Activated CD4-positive, alpha-beta T cell treated with anti-CD3 and anti-CD28 coated beads, Interleukin-2, amount 10 ng/mL, durations not matched to agents 7 days and 5 days (primary cell): ENCODE data around the gene SLC27A2. TPM values are rescaled to one million over a fixed set of nuclear protein-coding genes. Genes with fewer than 3 reads are reported as not detected.
"Not testable (repeated sequence)": the region's sequence is repeated elsewhere in the genome, so short reads cannot be mapped to it uniquely, and the experiment has no call there.

Source experiments
- CTCF ChIA-PET: fragments of 350-600 bp; sonication (Branson Sonifier 250); formaldehyde crosslinking; loops from one replicate; lab custom pipeline; 2021; ENCODE audit warnings: antibody characterized with exemption; lab: Charles Lee
- POLR2A ChIA-PET: fragments of 350-600 bp; sonication (Branson Sonifier 250); formaldehyde crosslinking; loops from one replicate; lab custom pipeline; 2021; ENCODE audit warnings: antibody characterized with exemption; lab: Charles Lee
- DNase-seq: peaks from one replicate; pipeline ENCODE4 v3.0.0-alpha.2; 2020
- H3K27ac Mint-ChIP-seq: one replicate; pipeline ENCODE4 v1.8.0; 2021; ENCODE audit warnings: mild to moderate bottlenecking, moderate library complexity, mixed read lengths
- H3K27me3 Mint-ChIP-seq: one replicate; pipeline ENCODE4 v1.8.0; 2021; ENCODE audit warnings: mixed read lengths
- H3K36me3 Mint-ChIP-seq: one replicate; pipeline ENCODE4 v1.8.0; 2021; ENCODE audit warnings: low read depth, mixed read lengths
- H3K4me1 Mint-ChIP-seq: one replicate; pipeline ENCODE4 v1.8.0; 2021; ENCODE audit warnings: mixed read lengths
- H3K4me3 Mint-ChIP-seq: one replicate; pipeline ENCODE4 v1.8.0; 2021; ENCODE audit warnings: mild to moderate bottlenecking, moderate library complexity, mixed read lengths
- H3K9me3 Mint-ChIP-seq: one replicate; pipeline ENCODE4 v1.8.0; 2021; ENCODE audit warnings: mixed read lengths
- total RNA-seq, 2 experiments: library from RNA; stranded (reverse); gene quantifications; one replicate each; pipeline ENCODE4 v1.2.3, GENCODE V29; 2021

Gene SLC27A2
- total RNA-seq, 2 experiments from 2014 or later = 9.9 to 11.4 TPM

GRCh38 chr15:50145451-50145872, 36.5 kb upstream of the SLC27A2 start:
- DNase-seq = no peak
- H3K9me3 Mint-ChIP-seq = no peaks in the 10 kb centered on the region
- H3K4me3 Mint-ChIP-seq = no peak overlapping the region
- no peaks in the 10 kb centered on the region for H3K27me3 Mint-ChIP-seq
- peaks cover 14% of the 10 kb centered on the region for H3K4me1 Mint-ChIP-seq
- POLR2A ChIA-PET = no interaction called here
- CTCF ChIA-PET = interaction anchor here (0.6 to 1.0 kb wide), 4 partner anchors 18 to 1203 kb away, joined by 3 read pairs; no protein-coding TSS in a partner anchor
- no peak overlapping the region for H3K27ac Mint-ChIP-seq
- no peaks in the 10 kb centered on the region for H3K36me3 Mint-ChIP-seq

- Mint-ChIP-seq H3K36me3 (no peaks in the 10 kb centered on the region), H3K4me3 (no peak overlapping the region), H3K27me3 (no peaks in the 10 kb centered on the region), H3K27ac (no peak overlapping the region), H3K9me3 (no peaks in the 10 kb centered on the region), H3K4me1 (peaks cover 14% of the 10 kb centered on the region)
- CTCF ChIA-PET = no interaction called here
- POLR2A ChIA-PET = no interaction called here
- DNase-seq = no peak
These were observed 35.4 kb upstream of the SLC27A2 start for GRCh38 chr15:50146632-50147031.

- no peak for DNase-seq
- Mint-ChIP-seq H3K27ac (no peak overlapping the region), H3K27me3 (peaks cover 4% of the 10 kb centered on the region), H3K4me3 (no peak overlapping the region), H3K36me3 (no peaks in the 10 kb centered on the region), H3K9me3 (no peaks in the 10 kb centered on the region), H3K4me1 (peaks cover 14% of the 10 kb centered on the region)
- CTCF ChIA-PET = no interaction called here
- POLR2A ChIA-PET = no interaction called here
These were observed 33.5 kb upstream of the SLC27A2 start for GRCh38 chr15:50148362-50148963.

- ChIA-PET POLR2A (no interaction called here), CTCF (no interaction called here)
- no peaks in the 10 kb centered on the region for H3K9me3 Mint-ChIP-seq
- no peak overlapping the region for H3K27ac Mint-ChIP-seq
- no peaks in the 10 kb centered on the region for H3K36me3 Mint-ChIP-seq
- H3K27me3 Mint-ChIP-seq = peaks cover 4% of the 10 kb centered on the region
- no peak for DNase-seq
- H3K4me3 Mint-ChIP-seq = no peak overlapping the region
- H3K4me1 Mint-ChIP-seq = peaks cover 14% of the 10 kb centered on the region
These were observed 32.9 kb upstream of the SLC27A2 start for GRCh38 chr15:50149090-50149489.

GRCh38 chr15:50150349-50150748, 31.6 kb upstream of the SLC27A2 start:
- Mint-ChIP-seq H3K27ac (no peak overlapping the region), H3K4me3 (no peak overlapping the region), H3K9me3 (no peaks in the 10 kb centered on the region), H3K4me1 (peaks cover 13% of the 10 kb centered on the region), H3K27me3 (peaks cover 4% of the 10 kb centered on the region), H3K36me3 (no peaks in the 10 kb centered on the region)
- CTCF ChIA-PET = interaction anchor here (0.6 kb wide), 1 partner anchor 914 kb away, joined by 3 read pairs; no protein-coding TSS in a partner anchor
- POLR2A ChIA-PET = no interaction called here
- no peak for DNase-seq

- Mint-ChIP-seq H3K9me3 (peaks cover 2% of the 10 kb centered on the region), H3K27me3 (peaks cover 4% of the 10 kb centered on the region), H3K4me3 (no peak overlapping the region), H3K36me3 (no peaks in the 10 kb centered on the region), H3K27ac (no peak overlapping the region), H3K4me1 (peaks cover 9% of the 10 kb centered on the region)
- DNase-seq = no peak
- ChIA-PET POLR2A (no interaction called here), CTCF (interaction anchor here (0.7 kb wide), 1 partner anchor 916 kb away, joined by 3 read pairs; no protein-coding TSS in a partner anchor)
These were observed 31.1 kb upstream of the SLC27A2 start for GRCh38 chr15:50150851-50151250.

- Mint-ChIP-seq H3K4me3 (no peak overlapping the region), H3K27me3 (peaks cover 6% of the 10 kb centered on the region), H3K9me3 (peaks cover 2% of the 10 kb centered on the region), H3K4me1 (peaks cover 8% of the 10 kb centered on the region), H3K36me3 (no peaks in the 10 kb centered on the region), H3K27ac (no peak overlapping the region)
- POLR2A ChIA-PET = no interaction called here
- CTCF ChIA-PET = interaction anchor here (0.6 to 0.7 kb wide), 3 partner anchors 9 to 1376 kb away, joined by 3 to 5 read pairs (median 3); no protein-coding TSS in a partner anchor
- DNase-seq = no peak
These were observed 30.5 kb upstream of the SLC27A2 start for GRCh38 chr15:50151476-50151875.

- H3K4me1 Mint-ChIP-seq, H3K36me3 Mint-ChIP-seq, DNase-seq, H3K4me3 Mint-ChIP-seq, POLR2A ChIA-PET, H3K27ac Mint-ChIP-seq, CTCF ChIA-PET: not testable (repeated sequence)
- Mint-ChIP-seq H3K9me3 (peaks cover 18% of the 10 kb centered on the region), H3K27me3 (peaks cover 21% of the 10 kb centered on the region)
These were observed 23.8 kb upstream of the SLC27A2 start for GRCh38 chr15:50158236-50158635.

- H3K9me3 Mint-ChIP-seq = peaks cover 9% of the 10 kb centered on the region
- H3K27me3 Mint-ChIP-seq = peaks cover 12% of the 10 kb centered on the region
- POLR2A ChIA-PET = no interaction called here
- no peak overlapping the region for H3K4me3 Mint-ChIP-seq
- no peak for DNase-seq
- peaks cover 2% of the 10 kb centered on the region for H3K36me3 Mint-ChIP-seq
- CTCF ChIA-PET = no interaction called here
- H3K27ac Mint-ChIP-seq = no peak overlapping the region
- no peaks in the 10 kb centered on the region for H3K4me1 Mint-ChIP-seq
These were observed 18.9 kb upstream of the SLC27A2 start for GRCh38 chr15:50162969-50163718.

GRCh38 chr15:50163719-50164410, 18.1 kb upstream of the SLC27A2 start:
- ChIA-PET POLR2A (no interaction called here), CTCF (no interaction called here)
- H3K27ac Mint-ChIP-seq = no peak overlapping the region
- H3K36me3 Mint-ChIP-seq = peaks cover 2% of the 10 kb centered on the region
- peaks cover 12% of the 10 kb centered on the region for H3K27me3 Mint-ChIP-seq
- DNase-seq = no peak
- peaks cover 9% of the 10 kb centered on the region for H3K9me3 Mint-ChIP-seq
- no peaks in the 10 kb centered on the region for H3K4me1 Mint-ChIP-seq
- H3K4me3 Mint-ChIP-seq = no peak overlapping the region

- Mint-ChIP-seq H3K4me1 (no peaks in the 10 kb centered on the region), H3K4me3 (no peak overlapping the region), H3K27me3 (peaks cover 13% of the 10 kb centered on the region), H3K27ac (no peak overlapping the region), H3K36me3 (peaks cover 2% of the 10 kb centered on the region), H3K9me3 (peaks cover 9% of the 10 kb centered on the region)
- no peak for DNase-seq
- POLR2A ChIA-PET = no interaction called here
- CTCF ChIA-PET = no interaction called here
These were observed 17.5 kb upstream of the SLC27A2 start for GRCh38 chr15:50164458-50164857.

- CTCF ChIA-PET = interaction anchor here (2.2 kb wide), 1 partner anchor 14 kb away, joined by 5 read pairs; no protein-coding TSS in a partner anchor
These were observed 15.8 kb upstream of the SLC27A2 start for GRCh38 chr15:50166216-50166615.

GRCh38 chr15:50167110-50167509, 14.9 kb upstream of the SLC27A2 start:
- Mint-ChIP-seq H3K4me1 (no peaks in the 10 kb centered on the region), H3K4me3 (no peak overlapping the region), H3K27ac (no peak overlapping the region), H3K9me3 (peaks cover 15% of the 10 kb centered on the region), H3K36me3 (peaks cover 8% of the 10 kb centered on the region), H3K27me3 (peaks cover 6% of the 10 kb centered on the region)
- ChIA-PET CTCF (interaction anchor here (2.2 kb wide), 1 partner anchor 13 kb away, joined by 5 read pairs; no protein-coding TSS in a partner anchor), POLR2A (no interaction called here)
- no peak for DNase-seq

More at GRCh38 chr15:50166216-50166615, 15.8 kb upstream of the SLC27A2 start:
- no peaks in the 10 kb centered on the region for H3K4me1 Mint-ChIP-seq
- H3K36me3 Mint-ChIP-seq = peaks cover 2% of the 10 kb centered on the region
- H3K9me3 Mint-ChIP-seq = peaks cover 8% of the 10 kb centered on the region
- peaks cover 9% of the 10 kb centered on the region for H3K27me3 Mint-ChIP-seq
- H3K4me3 Mint-ChIP-seq = no peak overlapping the region
- no peak for DNase-seq
- no peak overlapping the region for H3K27ac Mint-ChIP-seq
- POLR2A ChIA-PET = interaction anchor here (0.6 kb wide), 1 partner anchor 29 kb away, joined by 4 read pairs; no protein-coding TSS in a partner anchor
